Panc1 (cell line): Measurements from ENCODE around the gene RALGAPA1.

Experiments used
- POLR2AphosphoS5 ChIP-seq: IDR thresholded peaks from 2 replicates; pipeline ENCODE4 v1.6.1; 2012; ENCODE audit warnings: mild to moderate bottlenecking, low read depth, low read length, moderate library complexity
- SIN3A ChIP-seq: IDR thresholded peaks from 2 replicates; pipeline ENCODE4 v1.6.1; 2012; ENCODE audit warnings: low read depth, mild to moderate bottlenecking, low read length, moderate library complexity, borderline replicate concordance; ENCODE audit not compliant: insufficient read depth
- TCF7L2 ChIP-seq: IDR thresholded peaks from 2 replicates; pipeline ENCODE4 v1.6.1; 2011; ENCODE audit warnings: mild to moderate bottlenecking, low read depth, low read length, inconsistent platforms
- TF ChIP-seq, protein P1 (sequence below): fragments of 450-650 bp; IDR thresholded peaks from 2 replicates; pipeline ENCODE4 v1.5.1; 2017; ENCODE audit warnings: mild to moderate bottlenecking

DNA sequence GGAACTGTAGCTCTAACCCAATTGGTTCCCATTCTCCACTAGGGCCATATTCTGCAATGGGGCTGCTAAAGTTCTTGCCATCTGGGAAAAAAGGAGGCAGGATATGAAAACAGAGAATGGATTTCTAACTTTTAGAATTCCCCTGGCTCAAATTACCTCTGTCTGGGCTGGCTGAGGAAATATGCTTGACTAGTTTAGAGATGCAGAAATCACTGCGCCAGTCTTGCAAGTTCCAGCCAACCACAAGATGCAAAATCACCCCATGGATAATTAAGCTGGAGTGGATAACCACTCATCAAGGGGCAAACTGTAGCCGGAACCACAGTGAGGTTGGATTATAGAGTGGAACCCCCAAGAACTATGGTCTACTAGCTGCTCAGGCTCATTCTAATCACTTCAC, 126.3 kb downstream of the RALGAPA1 start:
- TF ChIP-seq, protein P1, sequence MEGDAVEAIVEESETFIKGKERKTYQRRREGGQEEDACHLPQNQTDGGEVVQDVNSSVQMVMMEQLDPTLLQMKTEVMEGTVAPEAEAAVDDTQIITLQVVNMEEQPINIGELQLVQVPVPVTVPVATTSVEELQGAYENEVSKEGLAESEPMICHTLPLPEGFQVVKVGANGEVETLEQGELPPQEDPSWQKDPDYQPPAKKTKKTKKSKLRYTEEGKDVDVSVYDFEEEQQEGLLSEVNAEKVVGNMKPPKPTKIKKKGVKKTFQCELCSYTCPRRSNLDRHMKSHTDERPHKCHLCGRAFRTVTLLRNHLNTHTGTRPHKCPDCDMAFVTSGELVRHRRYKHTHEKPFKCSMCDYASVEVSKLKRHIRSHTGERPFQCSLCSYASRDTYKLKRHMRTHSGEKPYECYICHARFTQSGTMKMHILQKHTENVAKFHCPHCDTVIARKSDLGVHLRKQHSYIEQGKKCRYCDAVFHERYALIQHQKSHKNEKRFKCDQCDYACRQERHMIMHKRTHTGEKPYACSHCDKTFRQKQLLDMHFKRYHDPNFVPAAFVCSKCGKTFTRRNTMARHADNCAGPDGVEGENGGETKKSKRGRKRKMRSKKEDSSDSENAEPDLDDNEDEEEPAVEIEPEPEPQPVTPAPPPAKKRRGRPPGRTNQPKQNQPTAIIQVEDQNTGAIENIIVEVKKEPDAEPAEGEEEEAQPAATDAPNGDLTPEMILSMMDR: no peak
- TF ChIP-seq TCF7L2: no peak
- TF ChIP-seq SIN3A: no peak
- no peak for TF ChIP-seq POLR2AphosphoS5
